ENCODE measurements around the gene PON2. TPM values are rescaled to one million over a fixed set of nuclear protein-coding genes. Genes with fewer than 3 reads are reported as not detected.
A peak's percentile ranks its signal among the peaks of the same experiment; 100 is the strongest.

The PON2 gene
- total and polyA plus RNA-seq, 2 of the 13 experiments (the other 11 are each of a cell fraction or from before 2014, with no cell fraction given) = 202 to 217 TPM

- TF ChIP-seq ZNF124 (CRISPR knock-in tag; IDR thresholded peaks at IDR 0.05) (no peak), ZNF687 (CRISPR knock-in tag; IDR thresholded peaks at IDR 0.05) (no peak), SP140L (CRISPR knock-in tag; IDR thresholded peaks at IDR 0.05; ENCODE audit: borderline replicate concordance) (no peak), ZHX2 (IDR thresholded peaks at IDR 0.05; ENCODE audit: low read depth) (0 out of 2 replicates have a peak, but pooled peaks have one; percentile 42), ZHX2 (CRISPR knock-in tag; IDR thresholded peaks at IDR 0.05; ENCODE audit: borderline replicate concordance) (peak; percentile 53; the same call in 1 of the 2 replicates), ZNF713 (CRISPR knock-in tag; IDR thresholded peaks at IDR 0.05) (no peak), CREB1 (IDR thresholded peaks at IDR 0.05) (peak; percentile 22; the same call in 1 of the 2 replicates), CREB1 (CRISPR knock-in tag; IDR thresholded peaks at IDR 0.05) (peak; percentile 81), ZNF646 (CRISPR knock-in tag; IDR thresholded peaks at IDR 0.05) (no peak), MBD4 (IDR thresholded peaks at IDR 0.05; ENCODE audit: borderline replicate concordance, low read length) (no peak), SCMH1 (CRISPR knock-in tag; IDR thresholded peaks at IDR 0.05; ENCODE audit: borderline replicate concordance) (no peak), ZNF160 (CRISPR knock-in tag; IDR thresholded peaks at IDR 0.05) (no peak)
Measured at GRCh38 chr7:95440394-95441038, 5.7 kb upstream of the PON2 start (continued).

All from HepG2 (cell line).